ENCODE measurements around the gene UEVLD.
A peak's percentile ranks its signal among the peaks of the same experiment; 100 is the strongest.

UEVLD gene

GRCh38 chr11:18580113-18580766, 8.3 kb downstream of the UEVLD start:
- DNase-seq, result no peak

DNA sequence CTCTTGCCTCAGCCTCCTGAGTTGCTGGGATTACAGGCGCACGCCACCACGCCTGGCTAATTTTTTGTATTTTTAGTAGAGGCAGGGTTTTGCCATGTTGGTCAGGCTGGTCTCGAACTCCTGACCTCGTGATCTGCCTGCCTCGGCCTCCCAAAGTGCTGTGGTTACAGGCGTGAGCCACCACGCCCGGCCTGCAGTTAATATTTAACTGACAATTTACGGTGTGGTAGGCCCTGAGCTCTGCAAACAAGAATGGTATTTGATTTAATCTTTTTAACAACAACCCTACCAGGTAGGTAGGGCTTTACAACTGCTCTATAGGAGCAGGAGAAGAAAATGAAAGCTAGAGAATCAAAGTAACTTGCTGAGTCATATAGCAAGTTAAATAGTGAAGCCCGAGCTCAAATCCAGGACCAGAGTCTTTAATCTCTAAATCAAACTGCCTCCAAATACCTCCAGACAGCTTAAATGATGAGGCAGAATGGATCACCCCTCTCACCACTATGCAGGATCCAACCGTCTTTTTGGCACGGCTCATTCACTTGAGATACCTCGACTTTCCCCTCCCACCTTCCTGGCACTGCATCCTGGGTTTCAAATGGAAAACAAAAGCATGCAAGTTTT, 9.4 kb downstream of the UEVLD start:
- no peak for DNase-seq

DNA sequence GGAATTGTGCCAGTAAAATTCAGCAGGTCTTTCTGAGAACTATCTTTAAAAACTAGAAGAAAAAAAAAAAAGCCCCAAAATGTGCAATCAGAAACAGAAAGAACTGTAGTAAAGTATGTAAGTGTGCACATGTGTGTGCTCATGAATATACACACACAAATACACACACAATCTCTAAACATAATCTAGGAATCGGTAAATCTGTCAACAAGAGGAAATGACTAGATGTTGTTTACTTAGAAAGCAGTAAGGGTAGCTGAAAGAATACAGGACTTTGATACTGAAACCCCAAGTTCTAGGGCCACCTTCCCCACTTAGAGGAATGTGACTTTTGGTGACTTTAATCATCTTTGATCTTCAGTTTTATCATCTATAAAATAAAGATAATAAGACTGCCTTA, 13.2 kb downstream of the UEVLD start:
- DNase-seq, result no peak

GRCh38 chr11:18567081-18567480, 21.5 kb downstream of the UEVLD start:
- no peak for DNase-seq

GRCh38 chr11:18566406-18566805, 22.1 kb downstream of the UEVLD start:
- no peak for DNase-seq

- DNase-seq, result no peak
Observed at GRCh38 chr11:18564149-18564548, 24.4 kb downstream of the UEVLD start.

DNA sequence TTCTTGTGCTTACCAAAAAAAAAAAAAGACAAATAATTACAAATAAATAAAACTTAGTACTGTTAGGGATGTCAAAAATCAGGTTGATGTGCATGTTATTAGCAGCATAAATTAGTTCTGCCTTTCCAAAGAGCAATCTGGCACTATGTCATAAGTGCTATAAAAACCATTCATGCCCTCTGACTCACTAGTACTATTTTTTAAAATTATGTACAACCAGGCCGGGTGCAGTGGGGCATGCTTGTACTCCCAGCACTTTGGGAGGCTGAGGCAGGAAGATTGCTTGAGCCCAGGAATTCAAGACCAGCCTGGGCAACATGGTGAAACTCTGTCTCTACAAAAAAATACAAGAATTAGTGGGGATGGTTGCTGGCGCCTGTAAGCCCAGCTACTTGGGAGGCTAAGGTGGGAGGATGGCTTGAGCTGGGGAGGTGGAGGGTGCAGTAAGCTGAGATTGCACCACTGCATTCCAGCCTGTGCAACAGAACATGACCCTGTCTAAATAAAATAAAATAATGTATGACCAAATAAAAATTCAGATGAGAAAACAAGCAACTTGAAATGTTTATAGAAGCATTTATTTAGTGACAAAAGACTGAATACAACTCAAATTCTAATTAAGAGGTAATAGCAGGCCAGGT, 25.3 kb downstream of the UEVLD start:
- no peak for DNase-seq

GRCh38 chr11:18548001-18548400, 40.5 kb downstream of the UEVLD start:
- no peak for DNase-seq

DNA sequence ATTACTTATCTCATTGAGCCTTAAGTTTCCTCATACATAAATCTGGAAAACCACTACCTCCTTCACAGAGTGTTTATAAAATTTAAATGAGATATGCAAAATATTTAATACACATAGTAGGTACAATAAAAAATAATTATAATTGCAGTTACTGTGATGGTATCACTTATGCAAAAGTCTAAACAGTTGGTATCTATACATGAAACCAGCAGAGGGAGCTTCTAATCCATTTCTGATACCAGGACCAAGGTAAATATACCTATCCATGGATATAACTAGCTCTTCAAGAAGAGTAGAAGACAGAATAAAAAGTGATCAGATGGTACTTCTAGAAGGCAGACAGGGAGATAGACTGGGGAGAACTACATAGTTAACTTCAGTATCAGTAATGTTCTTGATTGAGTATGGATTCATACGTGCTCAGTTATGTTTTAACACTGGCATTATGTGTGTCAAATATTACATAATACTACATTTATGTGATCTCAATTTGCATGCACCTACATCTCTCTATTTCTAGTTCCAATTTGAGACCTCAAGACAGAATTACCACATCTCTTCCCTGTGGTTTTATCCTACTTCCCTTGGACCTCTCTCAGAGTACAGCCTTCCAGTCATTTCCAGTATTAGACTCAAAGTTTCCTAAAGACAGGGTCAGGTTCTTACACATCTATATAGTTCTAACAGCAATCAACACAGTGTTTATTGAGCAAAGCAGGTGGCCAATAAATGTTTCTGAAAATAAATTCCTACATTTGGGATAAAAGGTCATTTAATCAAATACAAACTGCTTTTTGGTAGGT, 48.1 kb downstream of the UEVLD start:
- DNase-seq, result no peak

DNA sequence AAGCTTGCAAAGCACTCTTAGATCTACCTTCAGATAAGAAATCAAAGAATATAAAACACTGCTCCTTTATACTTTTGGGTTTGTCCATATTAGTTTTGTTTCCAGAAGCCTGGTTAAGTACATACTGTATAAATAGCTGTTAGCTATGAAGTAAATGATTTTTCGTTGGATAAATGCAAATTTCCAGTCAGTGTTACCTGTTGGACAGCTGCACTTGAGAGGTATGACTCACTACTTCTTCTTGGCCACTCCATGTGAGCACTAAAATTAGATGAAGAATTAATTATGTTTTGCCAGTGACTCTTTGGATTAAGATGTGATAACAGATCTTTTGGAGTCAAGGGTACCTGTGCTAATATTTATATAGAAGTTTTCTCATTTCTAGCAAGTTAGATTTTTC, 52.3 kb downstream of the UEVLD start:
- no peak for DNase-seq

GRCh38 chr11:18534245-18534644, 54.3 kb downstream of the UEVLD start:
- DNase-seq, result no peak

- no peak for DNase-seq
Observed at GRCh38 chr11:18533365-18533764, 55.2 kb downstream of the UEVLD start.

DNA sequence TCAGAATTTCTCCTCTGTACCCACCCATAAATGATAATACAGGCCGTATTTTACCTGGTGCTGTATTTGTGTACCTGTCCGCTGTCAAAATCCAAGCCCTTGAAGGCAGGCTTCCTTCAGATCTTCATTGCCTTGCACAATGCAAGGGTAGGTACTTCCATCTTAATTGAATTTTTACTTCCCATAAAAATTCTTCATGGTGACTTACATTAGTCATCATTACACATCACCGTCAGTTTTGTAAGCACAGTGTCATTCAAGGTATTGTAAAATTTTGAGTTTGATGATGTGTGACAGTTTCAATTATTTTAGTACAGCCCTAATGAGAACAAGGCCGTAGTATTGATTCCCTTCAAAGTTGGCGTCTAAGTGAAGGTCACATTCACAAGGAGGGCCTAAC, 61.0 kb downstream of the UEVLD start:
- DNase-seq, result no peak

DNA sequence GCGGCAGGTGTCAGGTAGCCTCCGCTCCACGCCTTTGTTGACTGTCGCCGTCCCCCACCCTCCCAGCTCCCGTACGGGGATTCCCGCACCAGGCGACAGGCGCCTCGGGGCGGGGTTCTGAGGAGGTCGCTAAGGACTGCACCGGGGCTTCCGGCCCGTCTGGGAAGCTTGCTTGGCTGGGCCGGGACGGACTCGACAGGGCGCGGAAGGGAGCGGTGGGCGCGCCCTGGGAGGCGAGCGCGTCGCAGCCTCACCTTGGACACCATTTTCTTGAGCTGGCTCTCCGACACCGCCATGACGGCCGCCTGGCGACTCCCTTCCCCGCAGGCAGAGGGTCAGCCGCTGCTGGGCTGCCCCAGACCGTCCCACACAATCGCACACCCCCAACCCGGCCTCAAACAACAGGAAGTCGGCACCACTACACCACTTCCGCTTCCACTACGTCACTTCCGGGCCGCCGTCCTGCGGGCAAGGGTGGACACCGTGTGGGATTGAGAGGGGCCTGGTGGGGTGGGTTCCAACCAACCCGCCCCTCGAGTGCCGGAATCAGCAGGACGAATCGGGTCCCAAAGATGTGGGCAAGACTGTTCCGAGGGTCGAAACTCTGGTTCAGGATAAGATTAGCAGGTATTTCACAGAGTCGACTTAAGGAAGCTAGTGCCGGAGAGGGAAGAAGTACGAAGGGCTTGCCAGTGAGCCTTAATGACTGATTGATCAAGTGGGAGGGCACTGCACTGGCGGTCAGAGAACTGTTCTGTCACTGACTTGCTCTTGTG, 61.8 kb downstream of the UEVLD start, which contains the start of gene TSG101:
TSG101 (minus strand) TSS at position 422 of the 776 bp plus-strand sequence; CDS start at position 296, 126 bp downstream.
- peak; percentile 90 for DNase-seq

DNA sequence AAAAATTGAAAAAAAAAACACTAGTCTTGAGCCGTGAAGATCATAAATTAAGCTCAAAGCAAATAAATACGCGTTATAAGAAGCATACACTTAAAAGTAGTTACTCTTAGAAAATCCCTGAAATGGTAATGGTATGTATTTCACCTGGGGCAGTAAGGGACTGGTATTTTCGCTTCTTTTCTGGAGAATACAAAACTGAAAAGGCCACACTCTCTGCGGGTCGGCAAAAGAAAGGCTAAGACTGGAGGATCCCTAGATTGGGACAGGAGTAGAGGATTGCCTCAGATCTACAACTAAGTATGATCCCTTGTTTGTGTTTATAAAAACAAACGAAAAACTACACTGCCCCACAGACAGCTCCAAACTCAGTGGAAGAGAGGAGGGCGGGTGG, 62.4 kb downstream of the UEVLD start:
- DNase-seq, result no peak

DNA sequence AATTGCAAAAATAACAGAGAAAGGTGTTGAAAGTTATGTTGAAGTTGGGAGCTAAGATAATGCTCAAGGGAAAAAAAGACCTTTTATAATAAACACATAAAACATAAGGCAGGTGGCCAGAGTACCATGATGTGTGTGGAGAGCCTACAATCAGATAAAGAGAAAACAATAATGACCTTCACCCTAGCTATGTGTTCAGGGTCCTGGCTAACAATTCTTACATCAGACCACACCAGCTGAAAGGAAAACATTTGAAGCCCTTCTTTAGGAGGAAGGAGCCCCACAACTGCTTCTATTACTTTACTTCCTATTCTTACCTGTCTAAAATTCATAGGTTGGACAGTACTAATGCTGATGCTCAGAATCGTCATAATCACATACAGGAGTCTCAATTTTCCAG, 64.3 kb downstream of the UEVLD start:
- DNase-seq, result no peak

- no peak for DNase-seq
Observed at GRCh38 chr11:18523084-18523483, 65.5 kb downstream of the UEVLD start.

- no peak for DNase-seq
Observed at GRCh38 chr11:18522388-18522787, 66.1 kb downstream of the UEVLD start.

- no peak for DNase-seq
Observed at GRCh38 chr11:18521122-18521521, 67.4 kb downstream of the UEVLD start.

DNA sequence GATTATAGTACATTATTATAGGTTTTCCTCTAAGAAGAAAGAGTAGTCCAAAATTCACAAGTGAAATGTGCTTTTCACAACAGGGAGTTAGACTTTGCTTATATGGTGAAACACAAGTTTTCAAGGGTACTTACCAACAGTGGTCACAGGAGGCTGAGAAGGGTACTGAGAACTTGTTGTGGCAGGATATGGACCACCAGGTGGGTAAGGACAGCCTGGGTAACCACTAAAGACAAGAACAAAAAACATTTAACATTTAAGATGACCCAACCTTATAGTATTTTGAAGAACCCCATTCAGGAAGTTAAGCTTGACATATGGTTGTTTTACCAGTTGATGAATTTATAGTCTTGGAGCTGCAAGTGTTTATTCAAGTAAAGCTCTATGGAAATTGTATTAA, 86.2 kb downstream of the UEVLD start:
- DNase-seq, result no peak

DNA sequence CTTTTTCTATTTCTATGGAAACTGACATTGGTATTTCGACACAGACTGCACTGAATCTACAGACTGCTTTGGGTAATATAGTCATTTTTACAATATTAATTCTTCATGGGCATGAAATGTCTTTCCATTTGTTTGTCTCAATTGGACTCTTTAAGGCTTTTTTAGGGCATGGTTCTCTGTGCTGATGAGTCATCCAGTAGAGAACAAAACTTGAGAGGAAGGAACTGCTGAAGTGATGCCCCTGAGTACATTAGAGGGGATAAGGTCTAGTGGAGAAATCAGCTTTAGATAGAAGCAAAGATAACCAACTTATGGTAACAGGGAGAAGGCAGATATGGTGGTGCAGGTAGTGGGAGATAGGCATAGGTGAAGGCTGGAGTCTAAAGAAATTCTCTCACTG, 86.9 kb downstream of the UEVLD start:
- DNase-seq, result no peak

GRCh38 chr11:18498039-18498438, 90.5 kb downstream of the UEVLD start:
- DNase-seq, result no peak

DNA sequence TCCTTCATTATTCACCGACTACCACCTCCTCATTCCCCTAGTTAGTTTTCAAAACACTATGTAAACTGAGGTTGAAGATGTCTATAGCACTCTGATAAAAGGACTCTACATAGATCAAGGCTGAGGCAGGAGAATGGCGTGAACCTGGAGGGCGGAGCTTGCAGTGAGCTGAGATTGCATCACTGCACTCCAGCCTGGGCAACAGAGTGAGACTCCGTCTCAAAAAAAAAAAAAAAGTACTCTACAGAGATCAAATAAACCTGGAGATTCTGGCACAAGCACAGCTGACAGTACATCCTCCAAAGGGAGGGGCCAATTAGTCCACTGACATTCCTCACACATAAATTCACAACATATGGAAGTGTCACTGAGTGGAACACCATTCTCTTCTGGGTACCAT, 92.8 kb downstream of the UEVLD start:
- no peak for DNase-seq
